ENCODE results near the gene NKD1.
"Not testable (repeated sequence)": the region's sequence is repeated elsewhere in the genome, so short reads cannot be mapped to it uniquely, and the experiment has no call there.

The NKD1 gene

DNA sequence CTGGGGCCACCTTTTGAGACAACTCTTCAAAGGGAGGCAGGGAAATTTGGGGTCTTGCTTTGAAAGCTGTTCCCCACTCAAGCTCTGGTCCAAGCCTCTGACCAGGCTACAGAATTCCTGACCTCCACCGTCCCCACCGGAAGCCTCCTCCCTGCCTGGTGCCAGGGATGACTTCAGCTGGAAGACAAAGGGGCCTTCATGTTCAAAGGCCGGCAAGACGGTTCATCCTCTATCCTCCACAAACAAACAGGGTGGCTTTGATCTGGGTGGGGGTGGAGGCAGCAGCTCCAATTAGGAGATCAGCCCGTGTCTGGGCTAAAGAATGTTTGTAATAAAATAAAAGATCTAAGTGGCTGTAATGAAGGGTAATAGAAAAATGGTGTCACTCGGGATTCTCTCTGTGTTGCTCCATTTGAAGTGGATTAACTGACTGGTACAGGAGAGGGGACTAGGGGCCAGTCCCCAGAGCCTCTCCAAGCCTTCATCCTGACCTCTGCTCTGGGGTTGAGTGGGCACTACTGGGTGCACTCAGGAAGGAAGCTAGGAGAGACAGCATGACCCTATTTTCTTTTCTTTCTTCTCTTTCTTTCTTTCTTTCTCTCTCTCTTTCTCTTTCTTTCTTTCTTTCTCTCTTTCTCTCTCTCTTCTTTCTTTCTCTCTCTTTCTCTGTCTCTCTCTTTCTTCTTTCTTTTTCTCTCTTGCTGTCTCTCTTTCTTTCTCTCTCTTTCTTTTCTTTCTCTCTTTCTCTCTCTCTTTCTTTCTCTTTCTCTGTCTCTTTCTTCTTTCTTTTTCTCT is 27.5 kb upstream of the NKD1 start:
- DNase-seq: no peak

DNA sequence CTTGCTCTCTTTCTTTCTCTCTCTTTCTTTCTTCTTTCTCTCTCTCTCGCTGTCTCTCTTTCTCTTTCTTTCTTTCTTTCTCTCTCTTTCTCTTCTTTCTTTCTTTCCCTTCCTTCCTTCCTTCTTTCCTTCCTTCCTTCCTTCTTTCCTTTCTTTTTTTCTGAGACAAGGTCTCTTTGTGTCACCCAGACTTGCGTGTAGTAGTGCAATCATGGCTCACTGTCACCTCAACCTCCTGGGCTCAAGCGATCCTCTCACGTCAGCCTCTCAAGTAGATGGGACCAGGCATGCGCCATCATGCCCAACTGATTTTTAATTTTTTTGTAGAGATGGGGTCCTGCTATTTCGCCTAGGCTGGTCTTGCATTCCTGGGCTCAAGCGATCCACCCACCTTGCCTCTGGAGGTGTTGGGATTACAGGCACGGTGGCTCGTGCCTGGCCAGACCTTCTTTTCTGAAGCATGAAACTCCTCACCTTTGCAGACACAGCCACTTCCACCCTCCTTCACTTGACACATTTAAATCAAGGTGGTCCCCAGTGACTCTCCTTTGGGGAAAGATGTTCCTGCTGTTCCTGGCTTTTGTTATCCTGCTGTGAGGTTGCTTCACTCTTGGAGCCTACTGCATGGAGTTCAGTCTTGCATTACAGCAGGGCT is 26.8 kb upstream of the NKD1 start:
- no peak for DNase-seq

DNA sequence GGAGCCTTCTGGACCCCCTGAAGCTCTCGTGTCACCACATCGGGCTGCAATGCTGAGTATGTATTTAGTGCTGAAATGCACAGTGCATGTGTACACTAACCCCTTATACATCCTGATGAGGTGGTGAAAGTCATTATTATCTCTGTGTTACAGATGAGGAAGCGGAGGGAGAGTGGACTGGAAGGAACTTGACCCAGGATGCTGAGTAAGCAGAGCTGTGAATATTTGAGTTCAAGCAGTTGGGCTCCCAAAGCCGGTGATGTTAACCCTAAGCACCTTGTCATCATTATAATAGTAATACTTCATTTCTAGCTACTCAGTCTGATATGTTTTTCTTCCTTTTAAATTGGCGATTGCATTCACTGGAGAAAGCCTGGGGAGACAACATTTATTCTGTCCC is 25.9 kb upstream of the NKD1 start:
- DNase-seq: no peak

DNA sequence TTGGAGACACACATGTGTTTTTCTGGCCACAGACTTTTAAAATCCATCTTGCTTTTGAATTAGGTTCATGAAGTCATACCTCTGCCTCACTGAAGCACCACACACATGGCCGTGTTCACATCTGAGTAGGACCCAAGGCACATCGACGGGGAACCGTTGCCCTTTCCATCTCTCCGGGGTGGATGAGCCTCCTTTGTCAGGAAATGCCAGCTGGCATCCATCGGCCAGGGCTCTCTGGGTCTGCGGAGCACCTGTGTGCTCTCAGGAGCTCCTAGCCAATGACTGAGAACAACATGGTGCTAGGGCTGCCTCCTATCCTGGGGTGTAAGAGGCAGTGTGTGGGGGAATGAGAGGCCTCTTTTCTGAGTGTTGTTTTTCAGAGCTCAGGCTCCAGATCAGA is 24.5 kb upstream of the NKD1 start:
- DNase-seq: no peak

DNA sequence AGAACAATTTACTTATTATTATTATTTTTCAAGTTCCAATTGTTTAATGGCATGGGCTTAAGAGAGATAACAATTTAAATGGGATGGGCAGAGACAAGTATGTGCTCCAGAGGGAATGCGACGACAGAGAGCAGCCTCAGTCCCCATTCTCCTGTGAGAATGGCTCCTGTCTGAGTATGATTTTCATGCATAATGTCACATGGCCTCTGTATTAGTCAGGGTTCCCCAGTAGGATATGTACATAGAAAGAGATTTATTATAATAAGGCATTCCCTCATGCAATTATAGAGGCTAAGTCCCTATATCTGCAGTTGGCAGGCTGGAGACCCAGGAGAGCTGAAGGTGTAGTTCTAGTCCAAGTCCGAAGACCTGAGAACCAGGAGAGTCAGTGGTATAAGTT is 22.9 kb upstream of the NKD1 start:
- DNase-seq: no peak

DNA sequence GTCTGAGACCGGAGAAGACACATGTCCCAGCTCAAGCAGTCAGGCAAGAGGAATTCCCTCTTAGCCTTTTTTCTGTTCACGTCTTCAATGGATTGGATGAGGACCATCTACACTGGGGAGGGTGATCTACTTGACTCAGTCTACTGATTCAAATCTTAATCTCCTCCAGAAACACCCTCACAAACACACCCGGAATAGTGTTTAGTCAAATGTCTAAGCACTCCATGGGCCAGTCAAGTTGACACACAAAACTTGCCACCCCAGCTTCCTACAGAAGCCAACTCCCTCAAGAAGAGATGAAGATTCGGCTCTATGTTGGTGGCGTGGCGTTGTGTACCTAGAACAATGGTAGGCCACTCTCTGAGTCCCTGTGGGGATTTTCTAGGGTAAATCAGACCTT is 22.5 kb upstream of the NKD1 start:
- no peak for DNase-seq

DNA sequence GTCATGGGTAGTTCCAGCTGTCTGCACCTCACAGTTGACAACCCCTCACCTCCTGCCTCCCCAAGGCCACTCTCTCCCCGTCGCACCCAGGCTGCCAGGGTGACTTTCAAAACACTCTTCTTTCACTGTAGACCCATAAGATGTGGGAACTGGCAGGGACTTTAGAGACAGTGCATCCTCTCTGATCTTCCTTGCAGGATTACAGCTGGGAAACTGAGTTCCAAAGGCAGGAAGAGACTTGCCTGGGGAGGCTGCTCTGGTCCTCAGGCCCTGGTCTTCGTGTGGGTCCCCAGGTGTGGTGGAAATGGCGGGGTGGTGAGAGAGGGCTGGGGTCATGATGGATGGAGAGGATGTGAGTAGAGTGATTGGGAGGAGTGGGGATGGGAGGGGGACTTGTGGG is 21.9 kb upstream of the NKD1 start:
- DNase-seq: no peak

DNA sequence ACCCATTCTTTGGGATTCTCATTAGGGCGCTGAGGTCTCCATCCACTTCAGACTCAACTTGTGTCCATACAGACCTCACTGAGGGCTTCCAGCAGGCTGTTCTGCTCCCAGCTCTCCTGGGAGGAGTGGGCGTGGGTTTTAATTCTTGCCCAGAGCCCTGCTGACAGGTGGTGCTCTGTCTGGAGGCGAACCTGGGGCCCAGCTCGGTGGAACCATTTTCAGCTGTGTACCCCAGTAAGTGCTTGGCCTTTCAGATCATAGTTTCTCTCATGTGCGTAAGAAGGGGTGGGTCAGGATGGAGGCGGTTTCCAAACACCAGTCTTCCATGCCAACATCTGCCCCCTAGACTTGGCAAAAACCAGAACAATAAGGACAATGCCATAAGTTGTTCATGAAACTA is 21.4 kb upstream of the NKD1 start:
- no peak for DNase-seq

DNA sequence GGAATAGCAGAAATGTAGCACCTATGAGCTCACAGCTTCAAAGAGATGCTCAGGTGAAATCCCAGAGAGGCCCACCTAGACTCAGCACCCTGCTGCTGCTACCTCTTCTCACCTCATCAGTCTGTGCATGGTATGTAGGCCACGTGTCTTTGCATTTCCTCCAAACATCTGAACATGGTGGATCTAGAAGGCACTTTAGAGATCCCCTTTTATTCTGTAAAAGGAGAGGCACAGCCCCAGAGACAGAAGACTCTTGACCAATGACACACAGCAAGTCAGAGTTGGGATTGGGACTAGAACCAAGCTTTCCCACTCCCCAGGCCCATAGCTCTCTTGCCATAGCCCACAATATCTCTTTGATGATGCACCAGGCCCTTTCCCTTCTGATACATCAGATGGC is 19.4 kb upstream of the NKD1 start:
- no peak for DNase-seq

DNA sequence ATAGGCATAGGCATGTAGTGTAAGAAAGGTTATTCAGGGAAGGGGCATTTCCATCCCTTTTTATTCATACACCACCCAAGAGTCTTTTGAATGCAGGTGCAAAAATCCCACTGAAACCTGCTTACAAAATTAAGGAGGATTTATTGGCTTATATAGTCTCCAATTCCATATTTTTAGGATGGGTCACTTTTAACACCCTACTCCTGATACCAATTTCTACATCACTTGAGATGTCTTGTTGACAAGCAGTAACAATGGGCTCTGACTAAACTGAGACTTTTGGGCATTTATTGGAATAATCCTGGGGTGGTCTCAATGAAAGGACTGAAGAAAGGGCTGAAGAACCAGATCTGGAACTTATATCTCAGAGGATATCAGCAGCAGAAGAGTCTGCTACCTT is 18.9 kb upstream of the NKD1 start:
- DNase-seq: no peak

DNA sequence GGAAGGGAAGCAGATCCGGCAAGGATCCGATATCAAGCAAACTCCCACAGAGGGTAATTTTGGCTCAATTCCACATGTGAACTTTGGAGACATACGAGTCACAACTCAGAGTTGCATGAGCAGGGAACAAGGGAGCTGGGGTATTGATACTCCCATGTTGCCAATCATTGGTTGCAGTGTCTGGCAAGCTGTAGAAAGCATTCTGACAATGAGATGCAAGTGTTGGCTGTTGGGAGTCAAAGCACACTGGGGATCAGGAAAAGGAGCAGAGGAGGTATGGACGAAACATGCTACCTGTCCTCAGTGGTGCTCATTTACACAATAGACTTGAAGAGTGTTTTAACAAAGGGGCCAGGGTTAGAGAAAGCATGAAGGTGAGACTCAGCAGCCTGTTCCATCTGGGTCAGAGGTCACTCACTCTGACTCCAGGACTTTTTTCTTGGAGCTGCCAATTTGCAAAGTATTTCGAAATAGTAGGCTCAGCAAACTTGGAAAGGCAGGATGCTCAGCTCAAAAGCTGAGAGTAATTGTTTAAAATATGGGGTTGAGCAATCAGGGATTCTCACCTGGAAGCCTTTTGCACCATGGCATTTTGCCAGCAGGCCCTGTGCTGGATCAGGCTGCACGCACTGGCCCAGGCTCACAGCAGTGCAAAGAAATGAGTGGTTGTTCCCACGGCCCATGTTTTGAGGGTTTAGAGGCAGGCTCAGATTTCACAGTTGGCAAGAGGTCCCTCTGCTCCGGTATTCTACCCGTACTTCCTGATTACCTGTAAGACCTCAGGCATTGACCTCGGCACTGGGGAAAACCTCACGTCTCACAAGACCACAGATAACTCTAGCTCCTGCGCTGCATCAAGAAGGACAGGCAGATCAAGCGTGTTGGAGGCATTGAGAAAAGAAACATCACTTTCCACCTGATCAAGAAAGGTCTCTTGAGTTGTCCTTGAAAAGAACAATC is 17.6 kb upstream of the NKD1 start:
- peak; percentile 44 for DNase-seq

DNA sequence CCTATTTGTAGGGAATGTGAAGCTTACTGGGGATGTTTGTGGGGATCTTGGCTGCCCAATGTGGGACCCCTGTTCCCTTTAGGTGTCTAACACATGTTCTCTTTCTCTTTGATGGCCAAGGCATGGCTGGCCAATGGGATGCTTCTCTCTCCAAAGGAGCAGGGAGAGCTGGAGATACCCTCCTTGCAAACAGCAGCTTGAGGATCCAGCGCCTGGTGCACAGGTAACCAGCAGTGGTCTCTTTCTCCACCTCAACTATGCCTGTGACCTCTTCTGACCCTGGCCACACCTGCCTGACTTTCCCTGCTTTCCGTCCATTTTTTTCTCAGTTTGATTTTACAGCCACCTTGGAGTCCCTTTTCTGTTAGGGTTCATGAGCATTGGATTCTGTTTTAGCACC is 16.8 kb upstream of the NKD1 start:
- no peak for DNase-seq

DNA sequence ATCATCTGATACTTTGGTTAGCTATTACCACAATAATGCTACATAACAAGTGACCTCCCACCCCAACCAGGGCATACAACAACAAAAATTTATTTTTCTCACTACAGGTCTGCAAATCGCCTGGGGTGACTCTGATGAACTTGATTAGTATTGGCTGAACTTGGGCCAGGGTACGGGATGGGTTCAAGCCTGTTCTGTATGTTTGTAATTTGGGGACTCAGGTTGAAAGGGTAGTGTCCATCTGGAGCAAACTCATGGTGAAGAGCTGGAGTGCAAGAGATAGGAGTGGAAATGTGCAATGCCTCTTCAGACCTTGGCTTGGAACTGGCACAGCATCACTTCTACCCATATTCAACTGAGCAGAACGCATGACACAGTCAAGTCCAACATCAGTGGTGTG is 16.3 kb upstream of the NKD1 start:
- no peak for DNase-seq

DNA sequence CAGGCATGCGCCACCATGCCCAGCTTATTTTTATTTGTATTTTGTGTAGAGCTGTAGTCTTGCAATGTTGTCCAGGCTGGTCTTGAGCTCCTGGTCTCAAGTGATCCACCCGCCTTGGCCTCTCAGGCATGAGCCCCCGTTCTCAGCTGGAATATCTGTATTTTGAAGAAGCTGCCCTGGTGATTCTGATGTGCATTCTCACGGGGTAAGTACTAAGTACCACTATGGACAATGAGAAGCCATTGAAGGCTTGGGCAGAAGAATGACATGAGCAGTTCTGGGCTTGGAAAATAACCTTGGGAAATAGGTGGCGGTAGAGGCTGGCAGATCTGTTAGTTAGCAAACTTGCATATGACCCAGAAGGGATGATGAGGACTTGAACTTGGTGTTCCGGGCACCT is 15.6 kb upstream of the NKD1 start:
- DNase-seq: no peak

DNA sequence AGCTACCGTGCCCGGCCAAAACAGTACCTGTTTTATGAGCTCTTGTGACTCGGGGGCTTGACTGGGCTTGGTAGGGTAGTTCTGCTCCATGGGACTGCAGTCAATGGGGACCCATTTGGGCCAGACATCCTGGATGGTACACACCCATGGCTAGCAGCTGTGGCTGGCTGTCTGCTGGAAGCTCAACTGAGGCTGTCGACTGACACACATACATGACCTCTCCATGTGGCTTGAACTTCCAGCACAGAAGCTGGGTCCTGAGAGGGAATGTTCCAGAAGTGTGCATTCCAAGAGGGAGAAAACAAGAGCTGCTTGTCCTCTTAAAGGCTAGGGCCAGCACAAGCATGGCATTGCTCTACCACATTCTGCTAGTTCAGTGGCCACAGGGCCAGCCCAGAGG is 14.9 kb upstream of the NKD1 start:
- DNase-seq: no peak

DNA sequence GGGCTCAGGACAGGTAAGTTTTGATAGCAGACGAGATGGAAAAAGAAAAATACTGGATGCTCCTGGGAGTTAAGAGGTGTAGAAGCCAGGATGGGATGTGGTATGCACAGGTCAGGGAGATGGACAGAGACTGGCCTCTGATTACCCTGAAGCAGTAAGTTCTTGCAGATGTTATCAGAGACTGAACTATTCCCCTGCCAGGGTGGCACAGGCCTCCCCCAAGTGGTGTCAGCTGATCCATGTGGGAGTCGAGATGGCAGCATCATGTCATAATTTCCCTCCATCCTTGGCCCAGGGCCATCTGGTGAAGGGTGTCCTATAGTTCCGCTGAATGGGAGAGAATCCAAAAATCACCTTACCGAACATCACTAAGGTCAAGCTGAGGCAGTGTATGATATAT is 14.1 kb upstream of the NKD1 start:
- no peak for DNase-seq

DNA sequence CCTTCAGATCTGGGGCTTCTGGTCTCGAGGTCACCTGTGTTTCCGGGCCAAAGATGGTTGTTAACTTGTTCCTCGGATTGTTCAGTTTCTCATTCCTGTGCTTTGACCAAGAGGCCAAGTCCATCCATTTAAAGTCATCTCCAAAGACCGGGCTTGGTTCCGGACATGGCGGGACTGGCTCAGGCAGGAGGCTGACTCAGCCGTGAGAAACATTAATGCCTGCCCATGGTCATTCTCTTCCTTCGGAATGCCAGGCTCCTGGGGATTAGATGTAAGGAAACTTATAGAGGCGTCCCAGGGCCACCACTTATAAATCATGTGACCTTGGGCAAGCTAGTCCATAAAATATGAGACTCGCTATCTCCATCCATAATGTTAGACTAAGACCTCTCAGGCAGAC is 13.6 kb upstream of the NKD1 start:
- no peak for DNase-seq

DNA sequence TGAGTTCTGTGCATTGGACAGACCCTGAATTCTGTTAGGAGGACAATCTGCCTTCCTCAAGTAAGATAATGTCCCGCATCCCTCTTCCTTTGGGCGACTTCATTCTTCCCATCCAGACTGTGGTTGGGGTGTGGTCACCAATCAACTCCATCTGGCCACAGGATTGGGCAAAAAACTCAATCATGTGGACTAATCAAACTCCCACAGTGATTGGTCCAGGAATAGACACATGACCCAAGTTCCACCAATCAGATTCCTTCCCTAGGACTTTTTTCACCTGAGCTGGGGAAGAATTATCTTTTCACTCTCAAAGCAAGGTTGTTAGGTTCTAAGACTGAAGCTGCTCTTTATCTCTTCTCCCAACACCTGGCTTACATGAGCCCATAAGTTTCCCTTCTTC is 13.2 kb upstream of the NKD1 start:
- DNase-seq: no peak

DNA sequence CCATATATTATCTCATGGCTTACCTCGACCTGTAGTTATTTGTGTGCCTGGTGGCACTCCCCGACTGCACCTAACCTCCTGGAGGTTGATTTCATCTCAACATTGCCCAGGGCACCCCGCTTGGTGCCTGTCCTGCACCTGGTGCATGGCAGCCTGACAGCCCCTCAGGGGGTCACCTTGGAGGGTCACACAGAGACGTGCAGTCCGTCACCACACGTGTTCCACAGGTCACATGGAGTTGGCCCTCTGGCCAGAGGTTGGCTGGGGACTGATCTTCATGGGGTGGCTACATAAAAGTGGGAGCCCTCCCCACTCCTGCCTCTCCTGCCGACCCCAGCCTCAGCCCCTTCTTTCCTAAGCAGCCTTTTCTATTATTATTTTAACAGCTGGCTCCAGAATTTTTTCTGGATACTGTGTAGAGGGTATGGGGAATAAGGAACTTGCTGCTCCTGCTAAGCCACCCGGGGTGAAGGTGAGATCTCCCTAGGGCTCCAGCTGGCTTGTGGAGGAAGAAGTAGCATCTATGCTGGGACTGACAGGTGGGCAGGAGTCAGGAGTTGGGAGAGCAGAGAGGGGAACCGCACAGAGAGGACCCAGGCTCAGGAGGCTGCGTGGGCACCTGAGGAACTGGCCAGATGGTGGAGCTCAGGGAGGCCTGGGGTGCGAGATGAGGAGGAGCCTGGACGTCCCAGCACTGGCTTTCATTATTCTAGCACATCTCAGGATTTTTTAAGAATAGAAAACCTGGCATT is 12.5 kb upstream of the NKD1 start:
- DNase-seq: no peak

DNA sequence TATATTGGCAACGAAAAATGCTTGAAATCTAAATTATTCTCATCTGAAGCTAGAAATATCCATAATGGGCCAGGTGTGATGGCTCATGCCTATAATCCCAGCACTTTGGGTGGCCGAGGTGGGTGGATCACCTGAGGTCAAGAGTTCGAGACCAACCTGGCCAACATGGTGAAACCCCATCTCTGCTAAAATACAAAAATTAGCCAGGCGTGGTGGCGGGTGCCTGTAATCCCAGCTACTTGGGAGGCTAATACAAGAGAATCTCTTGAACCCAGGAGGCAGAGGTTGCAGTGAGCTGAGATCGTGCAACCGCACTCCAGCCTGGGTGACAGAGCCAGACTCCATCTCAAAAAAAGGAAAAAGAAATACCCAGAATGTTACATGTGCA is 11.9 kb upstream of the NKD1 start:
- not testable (repeated sequence) for DNase-seq

DNA sequence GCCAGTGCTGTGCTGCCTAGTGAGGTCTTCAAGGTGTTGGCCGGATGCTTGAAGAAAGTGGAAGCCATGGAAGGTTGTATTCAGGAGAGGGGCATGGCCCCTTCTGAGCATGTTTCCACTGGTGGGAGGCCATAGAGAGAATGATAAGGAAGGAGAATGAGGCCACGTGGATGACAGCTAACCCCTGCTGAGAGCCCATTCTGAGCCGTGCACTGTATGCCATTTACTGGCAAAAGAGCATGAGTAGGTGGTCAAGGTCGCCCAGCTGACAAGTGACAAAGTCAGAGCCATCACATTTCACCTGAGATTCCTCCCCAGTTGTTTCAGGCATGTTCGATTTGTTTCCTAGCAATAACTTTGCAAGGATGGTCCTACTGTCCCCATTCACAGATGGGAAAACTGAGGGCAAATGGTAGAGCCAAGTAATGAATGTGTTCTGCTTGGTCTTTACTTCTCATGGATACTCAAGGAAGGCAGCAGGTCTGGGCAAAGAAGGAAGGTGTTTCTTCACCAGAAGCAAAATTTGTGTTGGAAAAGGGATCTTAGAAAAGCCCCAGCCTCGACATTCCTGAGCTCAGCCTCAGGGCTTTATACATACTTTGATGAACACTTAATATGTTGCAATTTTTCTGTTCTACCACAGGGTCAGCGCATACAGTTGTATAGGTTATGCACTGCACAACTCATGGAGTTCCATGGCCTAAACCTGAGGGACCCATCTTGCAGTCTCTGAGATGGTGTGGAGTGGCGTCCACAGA is 10.5 kb upstream of the NKD1 start:
- DNase-seq: no peak

DNA sequence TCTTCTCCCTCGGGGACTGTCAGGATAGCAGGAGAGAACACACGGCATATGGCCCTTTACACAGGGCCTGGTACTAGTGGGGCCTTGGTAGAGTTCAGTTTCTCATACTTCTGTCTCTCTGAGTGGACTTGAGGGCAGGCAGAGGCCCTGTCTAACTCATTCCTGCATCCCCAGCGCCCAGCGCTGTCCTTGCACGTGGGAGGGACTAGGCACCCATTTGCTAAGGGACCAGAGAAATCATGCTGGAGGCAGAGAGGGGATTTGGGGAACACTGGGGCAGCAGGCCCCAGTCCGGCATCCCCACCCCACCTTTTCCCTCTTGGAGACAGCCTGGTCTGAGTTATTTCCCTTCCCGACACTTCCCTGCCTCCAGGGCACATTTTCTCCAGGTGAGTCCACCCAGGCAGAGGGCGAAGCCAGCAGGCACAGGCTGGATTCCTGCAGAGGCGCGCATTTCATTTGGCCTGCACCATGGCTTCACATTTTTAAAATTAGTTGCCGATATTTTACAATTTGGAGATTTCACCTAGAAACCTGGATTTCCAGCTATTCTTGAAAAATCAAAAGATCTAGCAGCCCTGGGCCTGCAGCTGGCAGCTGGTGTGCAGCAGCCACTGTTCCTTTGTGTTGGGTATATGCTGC is 9.7 kb upstream of the NKD1 start:
- no peak for DNase-seq

Data from NCI-H345 (cell line).